GM21526 (cell line): Measurements from ENCODE around the gene CHST5.

Experiments
- ATAC-seq: cut with Tn5 transposase; IDR thresholded peaks from one replicate; pipeline ENCODE4 v1.9.1; 2021; ENCODE audit warnings: moderate library complexity; ENCODE audit not compliant: unreplicated experiment, low FRiP score

CHST5 gene

GRCh38 chr16:75482434-75483205, 53.3 kb downstream of the CHST5 start:
- no peak for ATAC-seq

- ATAC-seq: no peak
These were observed 54.4 kb downstream of the CHST5 start for GRCh38 chr16:75481475-75481874.

GRCh38 chr16:75479421-75479990, 56.4 kb downstream of the CHST5 start:
- no peak for ATAC-seq
